Loucy (cell line): ENCODE measurements around the gene HMGN5.

Source experiments
- EZH2phosphoT487 ChIP-seq: fragments of 200-600 bp; IDR thresholded peaks from 2 replicates; pipeline ENCODE4 v1.6.1; 2018; ENCODE audit warnings: antibody characterized with exemption, mild to moderate bottlenecking, moderate library complexity, borderline replicate concordance
- TF ChIP-seq, protein P1 (sequence below): fragments of 200-600 bp; sonication (generic); conservative IDR thresholded peaks from 2 replicates; pipeline ENCODE4 v1.5.1; 2014; ENCODE audit warnings: mild to moderate bottlenecking, antibody characterized with exemption, low read length

GRCh38 chrX:81206476-81206875 lies 4.8 kb upstream of the HMGN5 start:
- TF ChIP-seq, protein P1, sequence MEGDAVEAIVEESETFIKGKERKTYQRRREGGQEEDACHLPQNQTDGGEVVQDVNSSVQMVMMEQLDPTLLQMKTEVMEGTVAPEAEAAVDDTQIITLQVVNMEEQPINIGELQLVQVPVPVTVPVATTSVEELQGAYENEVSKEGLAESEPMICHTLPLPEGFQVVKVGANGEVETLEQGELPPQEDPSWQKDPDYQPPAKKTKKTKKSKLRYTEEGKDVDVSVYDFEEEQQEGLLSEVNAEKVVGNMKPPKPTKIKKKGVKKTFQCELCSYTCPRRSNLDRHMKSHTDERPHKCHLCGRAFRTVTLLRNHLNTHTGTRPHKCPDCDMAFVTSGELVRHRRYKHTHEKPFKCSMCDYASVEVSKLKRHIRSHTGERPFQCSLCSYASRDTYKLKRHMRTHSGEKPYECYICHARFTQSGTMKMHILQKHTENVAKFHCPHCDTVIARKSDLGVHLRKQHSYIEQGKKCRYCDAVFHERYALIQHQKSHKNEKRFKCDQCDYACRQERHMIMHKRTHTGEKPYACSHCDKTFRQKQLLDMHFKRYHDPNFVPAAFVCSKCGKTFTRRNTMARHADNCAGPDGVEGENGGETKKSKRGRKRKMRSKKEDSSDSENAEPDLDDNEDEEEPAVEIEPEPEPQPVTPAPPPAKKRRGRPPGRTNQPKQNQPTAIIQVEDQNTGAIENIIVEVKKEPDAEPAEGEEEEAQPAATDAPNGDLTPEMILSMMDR = no peak
- no peak for TF ChIP-seq EZH2phosphoT487
